NOMO-1 treated with dmso at 0.1 percent for 144 hours (cell line): ENCODE results near the gene TACR1.
"Not testable (repeated sequence)": the region's sequence is repeated elsewhere in the genome, so short reads cannot be mapped to it uniquely, and the experiment has no call there.

Experiments
- DNase-seq: peaks from one replicate; lab custom pipeline; 2025; ENCODE audit not compliant: unreplicated experiment; lab: John Stamatoyannopoulos, UW

The TACR1 gene

GRCh38 chr2:75094405-75094804 is 104.9 kb downstream of the TACR1 start:
- DNase-seq, result no peak

GRCh38 chr2:75090770-75091515 is 108.4 kb downstream of the TACR1 start:
- DNase-seq, result no peak

DNA sequence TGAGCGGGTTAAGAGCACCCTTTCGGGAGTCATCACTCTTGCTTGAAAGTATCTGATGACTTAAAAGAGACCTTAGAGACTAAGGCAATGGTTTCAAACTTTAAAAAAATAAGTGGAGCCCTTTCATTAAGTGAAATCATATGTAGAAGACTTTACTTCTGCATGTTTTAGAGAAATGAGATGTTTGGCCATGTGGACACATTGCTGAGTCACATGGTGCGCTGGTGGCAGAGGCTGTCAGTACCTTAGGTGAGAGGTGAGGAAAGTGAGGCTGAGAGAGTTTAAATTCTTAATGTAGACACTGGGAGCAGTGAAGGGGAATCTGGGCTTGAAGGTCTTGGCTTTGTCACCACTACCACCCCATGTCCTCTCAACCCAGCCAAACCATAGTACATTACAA is 109.8 kb downstream of the TACR1 start:
- no peak for DNase-seq

- no peak for DNase-seq
Measured at GRCh38 chr2:75088791-75089190, 110.5 kb downstream of the TACR1 start.

DNA sequence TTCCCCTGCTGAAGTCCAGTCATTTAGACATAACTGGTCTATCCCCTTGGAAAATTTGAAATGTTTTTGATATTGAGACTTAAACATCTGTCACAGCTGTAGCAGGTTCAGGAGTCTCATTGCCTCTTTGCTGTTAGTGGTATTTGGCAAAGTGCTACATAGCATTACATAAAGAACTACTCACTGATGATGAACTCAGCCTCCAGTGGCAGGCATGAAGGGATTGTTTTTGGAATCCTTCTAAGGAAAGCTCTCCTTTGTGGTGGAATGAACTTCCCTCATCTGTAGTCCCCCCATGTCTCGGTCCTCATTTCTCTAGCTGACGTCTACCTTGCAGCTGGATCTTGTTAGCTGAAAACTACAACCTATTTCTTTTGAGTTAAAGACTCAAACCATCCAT is 111.6 kb downstream of the TACR1 start:
- no peak for DNase-seq

DNA sequence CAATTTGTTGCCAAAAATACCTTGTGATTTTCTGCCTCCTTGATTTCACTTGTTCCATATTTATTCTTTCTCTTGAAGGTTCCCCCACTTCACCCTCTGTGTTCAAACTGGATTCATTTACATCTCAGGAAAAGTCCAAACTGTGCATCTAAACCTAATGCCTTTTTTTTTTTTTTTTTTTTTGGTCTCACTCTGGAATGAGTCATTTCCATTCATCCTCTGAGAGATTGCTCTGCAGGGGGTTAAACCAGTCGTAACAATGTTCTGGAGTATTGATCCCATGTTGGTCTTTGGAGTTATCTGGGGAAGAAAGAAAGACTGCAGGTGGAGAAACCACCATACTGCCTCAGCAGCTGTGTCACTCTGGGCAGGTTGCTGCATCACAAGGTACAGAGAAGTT is 119.7 kb downstream of the TACR1 start:
- no peak for DNase-seq

- DNase-seq, result no peak
Measured at GRCh38 chr2:75077909-75078308, 121.4 kb downstream of the TACR1 start.

DNA sequence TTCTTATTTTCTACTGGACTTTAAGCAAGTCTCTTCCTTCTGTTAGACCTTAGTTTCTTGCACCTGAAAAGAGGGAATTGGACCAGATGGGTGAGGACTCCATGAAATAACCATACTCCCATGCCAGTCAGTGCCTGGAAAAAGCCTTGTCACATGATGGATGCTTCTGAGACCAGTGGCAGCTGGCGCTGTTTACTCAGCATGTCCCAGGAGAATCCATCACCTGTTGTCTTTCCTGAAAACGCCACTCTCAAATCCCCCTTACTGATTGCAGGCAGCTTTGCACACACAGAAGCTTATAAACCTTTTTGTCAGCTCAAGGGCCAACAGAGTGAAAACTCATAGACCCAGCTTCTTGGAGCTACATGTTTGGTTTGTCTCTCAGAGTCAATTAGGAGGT is 123.2 kb downstream of the TACR1 start:
- DNase-seq, result no peak

DNA sequence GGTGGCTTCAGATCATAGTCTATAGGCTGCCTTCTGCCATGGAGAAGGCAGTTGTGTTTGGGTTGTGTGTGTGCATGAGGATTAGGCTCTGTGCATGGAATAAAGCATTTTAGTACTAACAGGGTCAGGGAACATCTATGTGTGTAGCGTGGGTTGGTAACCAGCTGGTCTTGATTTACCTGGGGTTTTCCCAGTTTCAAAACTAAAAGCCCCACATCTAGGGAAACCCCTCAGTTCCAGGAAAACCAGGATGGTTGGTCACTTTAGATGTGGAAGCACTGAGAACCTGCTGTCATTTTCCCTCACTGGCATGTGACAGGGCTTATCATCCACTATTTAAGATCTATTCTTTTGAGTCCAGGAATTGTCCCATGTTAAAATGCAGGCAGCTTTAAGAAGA is 124.6 kb downstream of the TACR1 start:
- DNase-seq, result no peak

GRCh38 chr2:75074228-75074627 is 125.1 kb downstream of the TACR1 start:
- no peak for DNase-seq

DNA sequence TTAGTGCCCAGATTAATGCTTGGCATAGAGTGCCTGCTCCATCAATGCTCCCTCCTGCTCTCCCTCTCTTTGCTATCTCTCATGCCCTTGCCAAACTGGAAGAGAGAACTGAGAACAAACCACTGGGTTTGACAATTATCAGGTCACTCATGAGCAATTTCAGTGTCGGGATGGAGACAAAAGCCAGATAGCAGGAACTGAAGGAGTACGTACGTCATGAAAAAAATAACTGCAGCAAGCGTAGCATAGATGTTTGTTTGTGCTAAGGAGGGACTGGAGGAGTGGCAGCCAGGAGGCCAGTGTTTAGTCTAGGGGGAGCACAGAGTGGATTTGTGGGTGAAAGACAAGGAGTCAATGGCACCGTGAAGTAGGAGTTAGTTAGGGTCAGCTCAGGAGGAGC is 127.6 kb downstream of the TACR1 start:
- DNase-seq, result no peak

DNA sequence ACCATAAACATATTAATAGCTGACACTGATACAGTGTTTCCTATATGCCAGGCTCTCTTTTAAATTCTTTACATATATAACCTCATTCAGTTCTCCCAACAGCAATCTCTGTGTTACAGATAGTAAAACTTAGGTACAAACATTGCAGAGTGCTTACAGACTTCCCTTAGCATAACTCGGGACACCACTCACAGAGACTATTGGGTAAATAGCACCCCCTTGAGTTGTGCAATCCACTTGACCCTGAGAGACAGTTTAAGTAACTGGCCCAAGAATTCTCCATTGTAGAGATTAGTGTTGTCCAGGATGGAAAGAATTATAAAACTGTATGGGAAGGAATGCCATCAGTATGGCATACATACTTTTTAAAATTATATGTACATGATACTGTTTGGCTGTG is 130.8 kb downstream of the TACR1 start:
- no peak for DNase-seq

GRCh38 chr2:75067506-75067905 is 131.8 kb downstream of the TACR1 start:
- DNase-seq, result no peak

- DNase-seq, result no peak
Measured at GRCh38 chr2:75066121-75066902, 133.0 kb downstream of the TACR1 start.

- no peak for DNase-seq
Measured at GRCh38 chr2:75065402-75066008, 133.8 kb downstream of the TACR1 start.

DNA sequence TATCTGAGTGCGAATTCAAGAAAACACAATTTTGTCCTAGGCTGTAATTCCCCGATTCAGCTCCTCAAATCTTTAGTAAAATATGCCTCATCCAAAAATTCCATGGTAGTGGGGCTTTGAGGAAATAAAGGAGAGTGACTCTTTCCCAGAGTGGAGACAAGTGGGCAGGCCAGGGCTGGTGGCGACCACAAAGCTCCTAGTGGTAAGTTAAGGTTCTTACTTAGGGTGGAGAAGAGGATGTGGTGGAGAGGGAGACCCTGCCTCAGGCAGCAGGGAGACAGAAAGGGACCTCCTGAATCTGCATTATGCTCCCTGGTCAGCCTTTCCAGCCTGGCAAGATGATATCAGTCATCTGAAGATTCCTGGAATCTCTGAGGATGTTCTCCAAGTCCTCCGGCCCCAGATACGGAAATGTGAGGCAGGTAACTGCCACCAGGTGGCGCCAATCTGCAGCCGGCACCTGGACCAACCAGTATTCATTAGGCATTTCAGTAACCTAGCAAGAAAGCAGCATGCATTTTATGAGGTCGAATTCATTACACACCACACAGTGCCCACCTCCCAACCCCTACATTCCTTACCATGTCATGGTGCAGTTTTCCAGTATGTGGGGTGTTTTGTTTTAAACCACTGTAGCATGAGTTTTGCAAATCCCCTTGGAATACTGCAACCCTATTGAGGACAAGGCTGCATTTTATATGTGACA is 134.5 kb downstream of the TACR1 start:
- no peak for DNase-seq

DNA sequence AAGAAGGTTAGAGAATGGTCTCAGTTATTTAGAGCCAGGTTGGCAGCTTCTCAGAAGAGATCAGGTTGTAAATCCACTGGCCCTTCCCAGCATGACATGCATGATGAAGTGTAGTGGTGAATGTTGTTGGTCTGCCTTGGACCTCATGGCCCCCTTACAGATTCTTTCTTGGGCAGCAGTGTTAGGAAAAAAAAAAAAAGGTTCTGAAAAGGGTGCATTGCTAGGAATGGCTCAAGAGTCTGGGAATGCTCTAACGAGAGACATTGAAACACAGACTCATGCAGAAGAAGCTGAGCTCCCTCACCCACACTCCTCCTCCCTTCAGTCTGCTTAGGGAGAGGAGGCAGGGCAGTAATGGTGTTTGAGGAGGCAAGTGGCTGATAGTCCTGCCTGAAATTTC is 135.4 kb downstream of the TACR1 start:
- no peak for DNase-seq

DNA sequence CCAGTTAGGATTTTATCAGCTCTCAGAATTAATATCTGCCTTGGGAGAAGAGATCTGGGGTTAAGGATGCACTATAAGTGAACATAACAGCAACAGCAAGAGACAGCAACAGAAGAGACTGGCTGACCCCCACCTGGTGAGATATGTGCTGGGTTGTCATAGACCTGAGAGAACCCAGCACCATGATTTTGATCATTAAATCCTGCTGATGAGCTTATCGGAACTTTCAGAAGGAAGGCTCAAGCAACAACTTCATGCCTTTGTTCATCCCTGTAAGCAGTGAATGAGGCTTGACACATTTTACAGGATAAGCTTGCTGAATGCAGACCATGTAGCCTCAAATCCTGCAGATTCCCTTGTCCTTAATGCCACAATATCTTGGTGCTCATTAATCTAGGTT is 140.9 kb downstream of the TACR1 start:
- no peak for DNase-seq

GRCh38 chr2:75057150-75057549 is 142.2 kb downstream of the TACR1 start:
- not testable (repeated sequence) for DNase-seq

DNA sequence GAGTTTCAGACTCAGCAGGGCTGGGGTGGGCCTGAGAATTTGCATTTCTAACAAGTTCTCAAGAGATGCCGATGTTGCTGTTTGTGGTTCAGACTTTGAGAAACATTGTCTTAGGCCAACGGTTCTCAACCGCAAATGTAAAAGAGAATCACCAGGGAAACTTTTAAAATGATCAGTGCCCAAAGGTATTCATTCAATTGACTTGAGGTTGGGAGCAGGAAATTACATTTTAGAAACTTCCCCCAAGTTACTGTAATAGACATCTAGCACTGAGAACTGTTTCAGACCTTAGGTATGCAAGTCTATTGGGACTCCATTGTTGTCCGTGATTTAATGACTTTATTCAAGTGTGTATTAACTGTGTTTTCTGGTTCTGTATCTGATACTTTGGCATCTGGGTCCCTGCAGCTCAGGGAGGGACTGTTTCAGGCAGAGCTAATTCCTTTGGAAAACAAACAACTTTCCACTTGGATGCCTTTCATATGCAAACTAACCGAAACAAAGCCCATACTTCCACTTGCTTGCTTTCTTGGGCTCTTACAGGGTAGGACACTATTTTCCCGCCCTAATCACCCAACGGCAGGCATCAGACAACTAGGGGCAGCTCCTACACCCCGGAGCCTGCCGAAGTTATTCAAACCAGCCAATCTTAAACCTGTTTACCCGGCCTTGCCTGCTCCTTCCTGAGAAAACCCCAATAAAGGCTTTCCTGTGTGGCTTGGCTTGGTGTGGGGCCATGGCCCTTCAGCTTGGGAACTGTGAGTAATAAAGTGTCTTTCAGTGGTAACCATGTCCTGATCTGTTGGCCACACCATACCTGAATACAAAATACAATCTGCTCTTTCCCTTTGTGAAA is 143.3 kb downstream of the TACR1 start:
- no peak for DNase-seq
